Vagina (tissue), 2 donors: ENCODE results near the gene BIVM. TPM values are rescaled to one million over a fixed set of nuclear protein-coding genes. Genes with fewer than 3 reads are reported as not detected.
A peak's percentile ranks its signal among the peaks of the same experiment; 100 is the strongest.

Source experiments
- DNase-seq, 2 donors: peaks; one replicate each; pipeline ENCODE4 v3.0.0-alpha.2; 2017; ENCODE audit errors: extremely low spot score in 2 of 2
- H3K27ac ChIP-seq: fragments of 200-600 bp; sonication (generic); one replicate; pipeline ENCODE4 v1.5.1; 2019
- H3K27me3 ChIP-seq: fragments of 200-600 bp; sonication (generic); one replicate; pipeline ENCODE4 v1.5.1; 2019
- H3K36me3 ChIP-seq, 2 donors: fragments of 200-600 bp; sonication (generic); one replicate each; pipeline ENCODE4 v1.5.1; 2017 to 2019
- H3K4me1 ChIP-seq: fragments of 200-600 bp; sonication (generic); one replicate; pipeline ENCODE4 v1.5.1; 2019
- H3K4me3 ChIP-seq, 2 donors: fragments of 200-600 bp; sonication (generic); 1 replicate in 1 of 2; 2 replicates in 1 of 2; pipeline ENCODE4 v1.5.1; 2016 to 2019
- H3K9me3 ChIP-seq: fragments of 200-600 bp; sonication (generic); one replicate; pipeline ENCODE4 v1.5.1; 2019
- POLR2A ChIP-seq, 2 donors: fragments of 450-650 bp; IDR thresholded peaks; one replicate each; pipeline ENCODE4 v1.6.1; 2017; ENCODE audit warnings: antibody characterized with exemption in 2 of 2, mild to moderate bottlenecking in 2 of 2, moderate library complexity in 2 of 2
- POLR2AphosphoS5 ChIP-seq, 2 donors: sonication (generic); formaldehyde crosslinking; IDR thresholded peaks; one replicate each; pipeline ENCODE4 v1.9.0; 2017; ENCODE audit warnings: antibody characterized with exemption in 2 of 2, mild to moderate bottlenecking in 2 of 2, low read depth in 1 of 2; ENCODE audit not compliant: insufficient read depth in 1 of 2
- intact Hi-C: fragments of 100-400 bp; cut with DNase I; formaldehyde crosslinking; loops from one replicate; pipeline ENCODE4 v1.15.1; 2023
- total RNA-seq: library from RNA; depleted of rRNA; stranded (reverse); fragments of >200 nt; gene quantifications from one replicate; pipeline ENCODE4 v1.2.3, GENCODE V29; 2016
- TF ChIP-seq, protein P1 (sequence below), 3 experiments: fragments of 450-650 bp in 2 of 3; fragments of 200-600 bp in 1 of 3; sonication (generic) in 1 of 3; IDR thresholded peaks; one replicate each; pipeline ENCODE4 v1.5.1; 2017 to 2019; ENCODE audit warnings: antibody characterized with exemption in 3 of 3, mild to moderate bottlenecking in 2 of 3, moderate library complexity in 2 of 3

Gene BIVM, protein sequence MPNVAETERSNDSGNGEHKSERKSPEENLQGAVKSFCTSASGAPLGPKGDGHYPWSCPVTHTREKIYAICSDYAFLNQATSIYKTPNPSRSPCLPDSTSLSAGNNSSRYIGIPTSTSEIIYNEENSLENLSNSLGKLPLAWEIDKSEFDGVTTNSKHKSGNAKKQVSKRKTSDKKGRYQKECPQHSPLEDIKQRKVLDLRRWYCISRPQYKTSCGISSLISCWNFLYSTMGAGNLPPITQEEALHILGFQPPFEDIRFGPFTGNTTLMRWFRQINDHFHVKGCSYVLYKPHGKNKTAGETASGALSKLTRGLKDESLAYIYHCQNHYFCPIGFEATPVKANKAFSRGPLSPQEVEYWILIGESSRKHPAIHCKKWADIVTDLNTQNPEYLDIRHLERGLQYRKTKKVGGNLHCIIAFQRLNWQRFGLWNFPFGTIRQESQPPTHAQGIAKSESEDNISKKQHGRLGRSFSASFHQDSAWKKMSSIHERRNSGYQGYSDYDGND
- 12.3 TPM for total RNA-seq

DNA sequence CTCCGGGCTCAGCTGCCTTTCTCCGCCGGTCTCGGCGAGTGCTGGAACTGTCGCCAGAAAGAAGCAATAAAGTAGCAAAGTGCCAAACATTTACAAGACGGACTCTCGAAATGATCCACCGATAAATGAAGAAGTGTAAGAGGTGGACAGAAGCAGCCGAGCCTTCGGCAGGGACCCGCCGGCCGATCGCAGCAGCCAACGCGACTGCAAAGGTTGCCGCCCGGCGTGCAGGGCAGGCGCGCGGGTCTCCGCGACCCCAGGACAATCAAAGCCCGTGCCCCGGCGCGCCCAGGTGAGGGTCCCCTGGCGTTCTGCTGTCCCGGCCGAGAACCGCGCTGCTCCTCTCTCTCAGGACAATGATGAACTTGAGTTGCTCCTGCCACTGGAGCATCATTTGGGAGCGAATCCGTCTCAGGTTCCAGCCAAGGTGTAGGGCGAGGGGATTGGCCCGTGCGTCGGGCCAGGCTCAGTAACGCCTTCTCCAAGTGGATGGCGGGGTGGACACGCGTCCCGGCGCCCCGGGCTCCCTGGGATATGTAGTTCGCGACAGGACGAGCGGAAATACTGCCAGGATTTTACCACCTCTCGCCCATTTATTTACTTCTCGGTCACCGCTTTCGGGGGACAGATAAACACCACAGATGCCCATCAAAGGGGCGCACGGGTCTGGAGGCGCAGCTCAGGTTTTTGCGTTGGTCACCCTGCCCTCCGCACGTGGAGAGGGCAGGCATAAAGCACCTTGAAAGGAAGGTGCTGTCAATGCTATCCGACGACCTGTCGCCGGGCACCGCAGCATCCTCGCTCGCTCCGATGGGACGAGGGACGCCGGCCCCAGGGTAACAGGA is at the start of gene BIVM, which contains the start of gene POGLUT2:
Gene BIVM, plus strand, starts transcription at position 539 of the 845 bp plus-strand sequence. CDS start 8,149 bp downstream, outside the sequence.
Gene POGLUT2, minus strand, starts transcription at position 396 of the 845 bp plus-strand sequence. Its CDS starts 306 bp downstream, at position 90.
- intact Hi-C loops: no loop called here
- Histone ChIP-seq H3K36me3 (no peaks in the 10 kb centered on the region), H3K4me1 (peaks cover 6% of the 10 kb centered on the region)

DNA sequence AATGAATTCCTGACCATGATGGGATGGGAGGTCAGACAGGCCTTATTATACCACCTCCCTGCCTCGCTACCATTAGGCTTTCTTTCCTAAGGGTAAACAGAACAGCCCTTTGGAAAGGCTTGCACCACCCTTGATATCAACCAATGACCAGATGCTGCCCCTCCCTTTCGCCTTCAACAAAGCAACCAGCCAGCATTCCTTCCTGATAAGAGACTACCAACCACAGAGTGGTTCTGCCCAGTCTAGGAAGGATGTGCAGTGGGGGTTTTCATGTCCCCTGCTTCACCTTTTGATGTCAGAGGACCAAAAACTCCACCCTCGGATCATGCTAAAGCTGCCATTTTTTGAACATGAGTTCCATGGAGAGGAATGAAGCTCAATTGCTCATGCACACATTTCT is 47.0 kb upstream of the BIVM start:
- H3K9me3 ChIP-seq: no peaks in the 10 kb centered on the region
- intact Hi-C loops: no loop called here
- H3K36me3 ChIP-seq: no peaks in the 10 kb centered on the region
- DNase-seq: no peak
- H3K27me3 ChIP-seq: no peaks in the 10 kb centered on the region
- TF ChIP-seq POLR2A (IDR thresholded peaks at IDR 0.05): no peak
- TF ChIP-seq, protein P1, sequence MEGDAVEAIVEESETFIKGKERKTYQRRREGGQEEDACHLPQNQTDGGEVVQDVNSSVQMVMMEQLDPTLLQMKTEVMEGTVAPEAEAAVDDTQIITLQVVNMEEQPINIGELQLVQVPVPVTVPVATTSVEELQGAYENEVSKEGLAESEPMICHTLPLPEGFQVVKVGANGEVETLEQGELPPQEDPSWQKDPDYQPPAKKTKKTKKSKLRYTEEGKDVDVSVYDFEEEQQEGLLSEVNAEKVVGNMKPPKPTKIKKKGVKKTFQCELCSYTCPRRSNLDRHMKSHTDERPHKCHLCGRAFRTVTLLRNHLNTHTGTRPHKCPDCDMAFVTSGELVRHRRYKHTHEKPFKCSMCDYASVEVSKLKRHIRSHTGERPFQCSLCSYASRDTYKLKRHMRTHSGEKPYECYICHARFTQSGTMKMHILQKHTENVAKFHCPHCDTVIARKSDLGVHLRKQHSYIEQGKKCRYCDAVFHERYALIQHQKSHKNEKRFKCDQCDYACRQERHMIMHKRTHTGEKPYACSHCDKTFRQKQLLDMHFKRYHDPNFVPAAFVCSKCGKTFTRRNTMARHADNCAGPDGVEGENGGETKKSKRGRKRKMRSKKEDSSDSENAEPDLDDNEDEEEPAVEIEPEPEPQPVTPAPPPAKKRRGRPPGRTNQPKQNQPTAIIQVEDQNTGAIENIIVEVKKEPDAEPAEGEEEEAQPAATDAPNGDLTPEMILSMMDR (IDR thresholded peaks at IDR 0.05): no peak
- TF ChIP-seq POLR2AphosphoS5 (IDR thresholded peaks at IDR 0.05; ENCODE audit: insufficient read depth in 1 of 2, low read depth in 1 of 2): no peak
- no peak overlapping the region for H3K4me3 ChIP-seq
- no peak overlapping the region for H3K27ac ChIP-seq
- no peaks in the 10 kb centered on the region for H3K4me1 ChIP-seq

More for the DNA sequence above, at the start of gene BIVM, which contains the start of gene POGLUT2:
- no peaks in the 10 kb centered on the region for H3K9me3 ChIP-seq
- H3K27me3 ChIP-seq: no peaks in the 10 kb centered on the region
- H3K4me3 ChIP-seq: peak within 1 kb of the TSS; percentile 65 to 80
- TF ChIP-seq POLR2AphosphoS5 (IDR thresholded peaks at IDR 0.05; ENCODE audit: insufficient read depth in 1 of 2, low read depth in 1 of 2) (peak; percentile 63 to 76), POLR2A (IDR thresholded peaks at IDR 0.05) (no peak)
- TF ChIP-seq, protein P1 (IDR thresholded peaks at IDR 0.05): peak in 1 of 3 experiments; percentile 6
- peak within 1 kb of the TSS; percentile 78 for H3K27ac ChIP-seq
- DNase-seq: peak in 1 of 2 donors; percentile 94

DNA sequence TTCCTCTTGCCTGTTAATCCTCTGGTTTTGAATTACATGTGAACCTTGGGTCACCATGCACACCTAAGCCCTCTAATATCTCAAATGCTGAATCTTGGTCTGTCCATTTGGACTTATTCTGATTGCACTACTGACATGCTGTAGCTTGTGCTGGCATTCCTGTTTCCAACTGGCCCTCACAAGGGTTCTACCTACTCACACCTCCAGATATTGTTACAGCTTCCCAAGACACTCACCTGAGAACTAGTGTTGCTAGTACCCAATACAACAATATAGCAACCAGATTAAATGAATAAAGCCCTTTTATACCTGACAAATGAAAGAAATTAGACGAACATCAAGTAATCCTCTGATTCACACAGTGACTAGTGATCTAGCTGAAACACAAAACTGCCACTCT is 41.9 kb upstream of the BIVM start:
- intact Hi-C loops: no loop called here
- DNase-seq: no peak
- TF ChIP-seq POLR2A (IDR thresholded peaks at IDR 0.05) (no peak), POLR2AphosphoS5 (IDR thresholded peaks at IDR 0.05; ENCODE audit: insufficient read depth in 1 of 2, low read depth in 1 of 2) (no peak)
- TF ChIP-seq, protein P1 (IDR thresholded peaks at IDR 0.05): no peak
- Histone ChIP-seq H3K27ac (no peak overlapping the region), H3K27me3 (no peaks in the 10 kb centered on the region), H3K4me3 (no peak overlapping the region), H3K4me1 (no peaks in the 10 kb centered on the region), H3K9me3 (no peaks in the 10 kb centered on the region), H3K36me3 (no peaks in the 10 kb centered on the region)

DNA sequence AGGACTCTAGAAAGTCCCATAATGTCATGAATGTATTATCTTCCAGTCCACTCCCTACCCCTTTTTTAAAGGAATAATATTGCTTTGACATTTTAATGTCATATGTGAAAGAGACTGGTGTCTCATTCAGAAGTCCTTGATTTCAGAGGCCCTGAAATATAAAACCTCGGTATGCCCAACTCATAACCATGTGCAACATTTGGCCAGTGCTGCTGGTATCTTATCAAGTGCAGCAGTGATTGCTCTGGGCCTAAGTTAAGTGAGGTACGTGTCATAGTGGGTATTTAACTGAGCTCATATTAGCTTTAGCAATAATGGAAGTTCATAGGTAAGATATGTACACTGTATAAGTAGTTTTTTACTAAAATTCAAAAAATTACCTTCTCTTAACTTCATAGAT is 40.1 kb upstream of the BIVM start:
- no peaks in the 10 kb centered on the region for H3K27me3 ChIP-seq
- no peaks in the 10 kb centered on the region for H3K4me1 ChIP-seq
- intact Hi-C loops: no loop called here
- H3K9me3 ChIP-seq: no peaks in the 10 kb centered on the region
- H3K4me3 ChIP-seq: no peak overlapping the region
- DNase-seq: no peak
- H3K27ac ChIP-seq: no peak overlapping the region
- H3K36me3 ChIP-seq: no peaks in the 10 kb centered on the region
- TF ChIP-seq POLR2AphosphoS5 (IDR thresholded peaks at IDR 0.05; ENCODE audit: insufficient read depth in 1 of 2, low read depth in 1 of 2): no peak
- TF ChIP-seq, protein P1 (IDR thresholded peaks at IDR 0.05): no peak
- TF ChIP-seq POLR2A (IDR thresholded peaks at IDR 0.05): no peak
